ENCODE results near the gene CARS1. TPM values are rescaled to one million over a fixed set of nuclear protein-coding genes. Genes with fewer than 3 reads are reported as not detected.

The CARS1 gene
- total RNA-seq, 1 donor from 2014 or later = 52.4 TPM

DNA sequence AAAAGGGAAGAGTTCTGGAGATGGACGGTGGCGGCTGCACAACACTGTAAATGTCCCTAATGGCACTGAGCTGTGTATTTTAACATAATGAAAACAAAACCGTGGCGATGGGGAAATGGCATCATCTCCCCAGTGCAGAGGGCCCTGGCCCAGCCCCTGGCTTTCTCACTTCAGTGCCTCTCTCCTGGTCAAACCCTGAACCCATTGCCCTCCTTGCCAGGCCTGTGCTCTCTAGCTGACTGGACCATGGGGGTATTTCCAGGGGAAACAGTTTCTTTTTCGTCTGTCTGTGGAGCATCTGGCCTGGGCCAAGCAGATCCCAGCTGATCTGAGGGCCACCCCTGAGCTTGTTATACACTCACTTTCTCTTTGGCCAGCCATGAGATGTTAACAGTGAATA, 47.7 kb downstream of the CARS1 start:
- DNase-seq (ENCODE audit: low read depth) = no peak

DNA sequence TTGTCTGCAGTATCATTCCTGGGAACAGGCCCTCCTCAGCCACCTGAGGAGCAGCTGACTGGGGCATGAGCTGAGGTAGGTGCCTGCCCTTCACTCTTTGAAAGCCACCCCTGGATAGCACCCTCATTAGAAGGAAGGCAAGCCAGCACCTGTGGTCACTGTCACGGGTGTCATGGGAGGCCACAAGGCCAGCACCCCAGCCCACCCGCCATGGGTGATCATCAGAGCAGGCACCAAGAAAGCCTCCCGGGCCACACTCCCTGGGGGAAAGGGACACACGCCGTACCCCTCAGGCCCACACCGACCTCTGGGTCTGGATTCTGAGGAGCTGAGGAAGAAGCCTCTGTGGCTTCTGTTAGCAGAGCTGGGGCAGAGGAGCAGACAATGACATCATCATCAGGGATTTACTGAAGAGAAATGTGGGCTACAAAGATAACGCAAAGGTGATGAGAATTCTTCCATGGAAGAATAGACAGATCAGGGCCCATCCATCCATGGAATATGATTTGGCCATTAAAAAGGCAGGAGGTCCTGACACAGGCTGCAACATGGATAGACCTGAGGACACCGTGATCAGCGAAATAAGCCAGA, 48.4 kb downstream of the CARS1 start:
- DNase-seq (ENCODE audit: low read depth) = no peak

DNA sequence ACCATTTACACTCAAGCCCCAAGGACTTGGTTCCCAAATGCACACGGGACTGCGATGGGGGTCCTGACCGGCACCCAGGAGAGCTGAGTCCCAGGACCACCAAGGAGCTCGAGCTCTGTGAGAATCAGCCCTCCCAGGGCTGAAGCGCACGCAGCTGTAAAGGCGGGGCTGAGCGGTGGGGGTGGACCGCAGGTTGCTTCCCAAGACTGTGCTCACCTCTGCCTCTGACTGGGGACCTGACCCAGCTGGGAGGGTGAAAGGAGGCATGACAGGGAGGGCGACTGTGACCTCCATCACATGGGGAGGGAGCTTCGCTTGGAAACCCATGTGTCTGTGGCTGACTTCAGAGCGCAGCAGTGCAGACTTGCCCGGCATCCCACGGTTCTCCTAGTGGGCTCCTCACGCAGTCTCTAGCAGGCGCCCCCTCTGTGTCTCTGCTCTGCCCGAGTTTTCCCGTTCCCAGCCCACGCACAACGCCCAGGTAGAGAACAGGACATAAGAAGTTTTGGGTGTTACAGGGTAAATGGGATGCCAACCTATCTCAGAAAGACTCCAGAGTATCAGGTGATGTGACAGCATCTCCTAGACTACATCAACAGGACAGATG, 49.7 kb downstream of the CARS1 start:
- no peak for DNase-seq (ENCODE audit: low read depth)

DNA sequence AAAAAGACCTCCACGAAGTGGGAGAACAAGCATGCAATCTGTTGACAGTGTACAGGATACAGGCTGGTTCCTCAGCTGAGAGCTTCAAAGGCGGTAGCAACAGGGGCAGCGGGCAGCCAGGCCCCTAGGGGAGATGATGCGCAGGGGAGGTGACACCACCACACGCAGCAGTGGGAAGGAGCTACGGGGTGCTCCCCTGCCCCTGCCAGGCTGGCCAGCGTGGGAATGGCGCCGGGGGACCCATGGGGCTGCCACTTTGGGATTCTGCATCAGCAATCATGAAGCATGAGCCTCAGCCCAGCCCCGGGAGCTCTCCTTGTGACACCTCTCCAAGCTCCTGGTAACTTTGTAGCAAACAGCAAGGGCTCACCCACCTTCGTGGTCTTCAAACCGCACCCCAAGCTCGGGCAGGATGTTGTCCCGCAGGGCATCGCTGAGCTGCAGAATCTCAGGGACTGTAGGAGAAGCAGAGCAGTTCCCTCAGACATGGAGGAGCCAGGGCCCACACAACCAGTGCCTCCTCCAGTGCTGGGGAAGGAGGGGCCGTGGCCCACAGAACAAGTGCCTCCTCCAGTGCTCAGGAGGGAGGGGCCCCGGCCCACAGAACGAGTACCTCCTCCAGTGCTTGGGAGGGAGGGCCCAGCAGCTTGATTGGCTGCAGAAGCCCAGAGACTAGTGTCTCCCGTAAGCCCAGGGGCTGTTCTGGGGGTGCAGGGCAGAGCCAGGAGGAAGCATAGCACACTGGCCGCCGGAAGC, 50.5 kb downstream of the CARS1 start:
- no peak for DNase-seq (ENCODE audit: low read depth)

DNA sequence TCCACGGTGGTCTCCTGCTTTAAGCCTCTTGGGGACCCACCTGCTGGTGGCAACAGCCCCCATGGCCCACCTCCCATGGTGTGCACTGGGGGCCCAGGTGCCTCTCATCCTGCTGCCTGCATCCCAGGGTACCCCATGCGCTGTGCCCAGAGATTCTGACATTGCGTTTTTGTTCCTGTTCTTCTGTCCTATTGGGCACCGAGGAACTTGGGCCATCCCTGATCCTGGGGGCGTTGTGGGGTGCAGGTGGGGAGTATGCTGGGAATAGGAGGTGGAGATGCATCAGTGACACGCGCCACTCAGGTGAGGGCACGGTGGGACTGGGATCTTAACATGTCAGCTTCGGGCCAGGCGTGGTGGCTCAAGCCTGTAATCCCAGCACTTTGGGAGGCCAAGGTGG, 52.7 kb downstream of the CARS1 start:
- no peak for DNase-seq (ENCODE audit: low read depth)

DNA sequence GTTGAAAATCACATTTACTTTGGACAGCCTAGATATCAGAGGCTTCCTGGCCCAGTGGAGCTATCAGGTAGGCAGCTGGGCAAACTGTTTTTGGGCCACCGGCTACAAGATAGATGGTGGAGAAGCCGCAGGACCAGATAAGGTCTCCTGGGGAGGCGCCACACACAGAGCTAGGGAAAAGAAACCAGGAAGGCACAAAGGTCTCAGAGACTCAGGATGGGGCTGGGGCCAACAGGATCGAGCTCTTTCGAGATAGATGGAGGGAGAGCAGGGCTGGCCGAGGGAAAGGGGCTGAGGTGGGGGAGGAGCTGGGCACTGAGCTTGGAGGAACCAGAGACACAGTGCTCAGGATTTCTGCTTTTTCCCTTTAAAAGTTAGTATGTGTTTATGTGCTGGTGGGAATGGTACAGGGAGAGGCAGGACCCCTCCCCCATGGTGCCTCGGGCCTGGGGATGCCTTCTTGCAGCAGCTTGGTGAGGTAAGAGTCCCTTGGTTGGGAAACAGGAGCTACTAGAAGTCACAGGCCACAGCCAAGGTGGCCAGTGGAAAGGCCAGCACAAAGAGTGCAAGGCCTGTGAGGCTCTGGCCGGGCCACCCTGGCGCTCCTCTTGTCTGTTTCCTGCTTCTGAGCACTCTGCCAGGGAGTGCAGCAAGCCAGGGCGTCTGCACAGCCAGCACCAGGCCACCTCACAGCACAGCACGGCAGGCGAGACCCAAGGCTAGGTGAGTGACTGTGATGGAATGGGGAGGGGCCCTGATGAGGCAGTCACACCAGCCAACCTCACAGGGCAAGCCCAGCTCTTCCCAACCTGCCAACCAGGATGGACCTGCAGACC, 53.6 kb downstream of the CARS1 start:
- no peak for DNase-seq (ENCODE audit: low read depth)

DNA sequence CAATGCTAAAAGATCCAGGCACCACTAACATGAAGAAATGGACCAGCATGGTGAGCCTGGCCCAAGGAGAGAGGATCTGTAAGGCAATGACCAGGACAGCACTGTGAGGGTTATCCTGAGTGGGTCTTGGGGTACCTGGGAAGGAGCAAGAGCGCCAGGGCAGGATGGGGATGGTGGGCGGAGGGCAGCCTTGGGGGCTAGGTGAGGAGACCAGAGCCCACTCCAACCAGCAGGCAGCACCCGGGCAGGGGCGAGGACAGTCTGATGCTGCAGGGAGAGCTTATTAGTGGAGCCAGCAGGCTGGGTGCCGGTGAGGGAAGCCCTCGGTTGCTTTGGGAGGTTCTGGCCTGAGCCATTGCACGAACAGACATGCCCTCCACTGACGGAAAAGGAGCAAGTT, 54.4 kb downstream of the CARS1 start:
- DNase-seq (ENCODE audit: low read depth) = no peak

DNA sequence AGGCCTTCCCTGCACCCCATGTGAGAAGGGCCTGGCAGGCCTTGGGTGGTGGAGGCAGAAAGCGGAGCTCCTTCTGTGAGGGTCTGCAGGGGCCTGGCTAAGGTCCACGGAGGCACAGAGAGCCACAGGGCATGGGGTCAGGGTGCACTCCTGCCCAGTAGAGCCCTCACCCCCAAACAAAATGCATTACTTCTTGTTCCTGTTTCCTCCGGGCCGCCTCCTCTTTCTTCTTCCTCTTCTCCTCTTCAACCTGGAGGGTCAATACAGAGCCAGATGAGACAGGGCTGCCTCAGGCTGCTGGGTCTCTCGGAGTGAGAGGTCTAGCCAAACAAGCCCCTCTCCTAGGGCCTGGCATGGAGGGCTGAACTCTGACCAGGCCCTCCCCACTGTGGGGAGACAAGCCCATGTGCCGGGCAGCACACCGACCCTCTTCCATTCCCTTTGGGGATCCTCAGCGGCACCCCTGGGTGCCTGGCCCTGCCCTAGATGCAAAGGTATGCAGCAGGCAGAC, 54.8 kb downstream of the CARS1 start:
- DNase-seq (ENCODE audit: low read depth) = no peak

DNA sequence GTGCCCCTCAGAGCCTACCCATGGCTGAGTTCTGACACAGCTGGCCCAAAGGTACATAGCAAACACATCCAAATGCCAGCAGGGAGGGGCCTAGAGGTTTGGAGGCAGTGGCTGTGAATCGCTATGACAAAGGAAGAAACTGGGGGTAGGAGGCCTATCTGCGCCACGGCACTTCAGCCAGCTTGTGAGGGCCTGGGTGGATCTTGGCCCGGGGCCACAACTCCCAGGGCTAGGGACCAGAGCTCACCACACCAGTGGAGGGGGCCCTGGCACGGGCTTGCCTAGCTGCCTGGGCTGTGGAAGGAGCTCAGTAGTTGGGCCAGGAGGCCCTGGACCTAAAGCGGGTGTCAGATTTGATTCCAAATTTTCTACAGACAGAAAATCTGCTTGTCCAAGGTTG, 55.7 kb downstream of the CARS1 start:
- DNase-seq (ENCODE audit: low read depth) = no peak

DNA sequence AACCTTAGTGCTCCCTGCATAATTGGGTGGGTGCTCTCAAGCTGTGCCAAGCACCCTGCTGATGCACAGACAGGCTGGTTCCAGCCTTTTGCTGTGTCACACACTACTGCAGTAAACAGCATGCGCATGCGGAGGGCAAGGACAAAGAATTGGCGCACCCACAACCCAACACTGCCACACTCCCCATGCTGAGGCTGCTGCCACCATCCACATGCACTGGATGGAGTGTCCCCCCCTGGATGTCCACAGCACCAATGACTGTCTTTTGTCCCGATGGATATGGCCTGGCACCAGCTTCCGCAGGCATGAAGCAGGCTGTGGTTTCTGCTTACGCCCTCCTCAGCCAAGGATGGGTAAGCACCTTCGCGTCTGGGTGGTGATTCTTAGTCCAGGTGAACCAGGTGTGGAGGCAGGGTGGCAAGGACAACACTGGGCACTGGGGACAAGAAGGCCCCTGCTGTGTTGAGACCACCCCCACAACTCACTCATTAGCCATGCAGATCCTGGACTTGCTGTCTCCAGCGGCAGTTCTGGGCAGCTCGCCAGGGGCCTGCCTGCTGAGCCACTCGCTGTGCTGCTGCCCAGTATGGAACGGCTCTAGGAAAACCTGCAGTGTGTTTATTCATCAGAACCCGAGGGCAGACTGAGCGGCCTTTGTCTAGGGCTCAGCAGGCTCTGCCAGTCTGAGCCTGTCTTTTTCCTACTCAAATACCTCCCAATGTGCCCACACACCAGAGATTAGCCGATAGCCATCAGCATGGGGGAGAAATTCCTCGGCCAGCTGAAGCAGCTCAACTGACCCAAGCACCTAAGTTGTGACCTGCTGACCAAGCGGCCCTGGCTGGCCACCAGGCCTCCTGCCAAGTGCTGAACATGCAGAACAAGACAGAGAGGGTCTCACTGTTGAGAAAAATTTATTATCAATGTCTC, 56.9 kb downstream of the CARS1 start:
- DNase-seq (ENCODE audit: low read depth) = peak; percentile 86

DNA sequence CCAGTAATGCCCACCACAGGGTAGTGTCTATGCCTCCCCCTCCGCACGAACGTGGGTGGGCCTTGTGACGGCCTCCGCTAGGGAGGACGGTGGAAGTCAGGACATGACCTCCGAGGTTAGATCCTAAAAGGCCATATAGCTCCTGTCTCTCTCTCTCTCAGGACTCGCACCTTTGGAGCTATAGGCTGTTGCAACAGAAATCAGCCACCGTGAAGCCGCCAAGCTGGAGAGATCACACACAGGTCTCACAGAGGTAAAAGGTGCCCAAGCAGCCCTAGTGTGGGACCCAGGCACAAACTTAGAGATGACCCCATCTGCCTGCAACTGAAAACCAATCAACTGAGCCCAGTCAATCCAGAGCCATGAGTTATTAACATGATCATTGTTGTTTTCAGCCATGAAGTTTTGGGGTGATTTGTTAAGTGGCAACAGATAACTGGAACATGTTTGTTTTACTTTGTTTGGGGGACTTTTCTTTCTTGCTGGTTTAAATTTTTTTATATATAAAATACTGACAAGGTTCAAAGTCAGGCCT, 57.7 kb downstream of the CARS1 start:
- DNase-seq (ENCODE audit: low read depth) = no peak

DNA sequence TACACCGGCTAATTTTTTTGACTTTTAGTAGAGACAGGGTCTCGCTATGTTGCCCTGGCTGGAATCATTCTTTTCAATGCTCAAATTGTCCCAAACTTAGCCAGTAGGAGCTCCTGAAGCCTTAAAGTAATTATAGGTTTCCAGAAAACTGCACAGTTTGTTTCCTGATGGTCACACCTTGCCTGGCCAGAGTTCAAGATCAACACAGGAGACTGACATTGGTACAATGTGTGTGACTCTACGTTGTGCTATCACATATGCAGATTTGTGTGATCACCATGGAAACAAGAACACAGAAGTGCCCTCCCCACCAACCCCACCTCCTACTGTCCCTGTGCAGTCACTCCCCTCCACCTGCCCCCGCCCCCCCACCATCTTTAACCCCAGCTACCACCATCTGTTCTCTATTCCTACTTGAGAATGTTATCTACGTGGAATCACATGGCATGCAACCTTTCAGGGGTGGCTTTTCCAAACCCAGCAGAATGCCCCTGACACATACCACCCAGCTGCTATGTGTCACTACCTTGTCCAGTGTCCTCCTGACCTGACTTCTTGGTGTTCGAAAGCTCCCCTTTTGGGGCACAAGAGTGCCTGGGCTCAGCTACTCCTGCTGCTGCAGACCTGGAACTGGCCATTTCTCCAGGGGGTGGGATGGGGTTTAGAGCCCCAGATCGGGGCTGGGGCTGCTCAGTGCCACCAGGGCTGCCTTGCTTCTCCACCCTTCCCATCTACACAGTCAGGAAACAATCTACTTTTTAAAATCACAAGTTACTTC, 59.0 kb downstream of the CARS1 start:
- no peak for DNase-seq (ENCODE audit: low read depth)

DNA sequence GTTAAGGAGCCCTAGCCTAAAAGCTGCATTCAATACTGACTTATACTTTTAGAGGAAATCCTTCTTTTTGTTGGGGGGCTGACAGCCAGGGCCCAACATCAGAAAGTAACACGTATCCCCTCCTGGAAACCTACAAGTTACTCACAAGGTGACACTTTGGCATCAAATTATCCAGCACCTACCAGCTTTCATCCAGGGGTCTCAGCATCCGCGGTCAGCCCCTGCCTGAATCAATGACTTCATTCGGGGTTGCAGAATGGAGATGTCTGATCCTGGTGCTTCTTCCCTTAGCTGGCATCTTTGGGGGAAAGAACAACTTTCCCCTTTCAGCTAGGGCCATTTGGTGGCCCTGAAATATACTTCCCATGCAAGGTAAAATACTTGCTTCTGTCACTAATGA, 59.8 kb downstream of the CARS1 start:
- no peak for DNase-seq (ENCODE audit: low read depth)

DNA sequence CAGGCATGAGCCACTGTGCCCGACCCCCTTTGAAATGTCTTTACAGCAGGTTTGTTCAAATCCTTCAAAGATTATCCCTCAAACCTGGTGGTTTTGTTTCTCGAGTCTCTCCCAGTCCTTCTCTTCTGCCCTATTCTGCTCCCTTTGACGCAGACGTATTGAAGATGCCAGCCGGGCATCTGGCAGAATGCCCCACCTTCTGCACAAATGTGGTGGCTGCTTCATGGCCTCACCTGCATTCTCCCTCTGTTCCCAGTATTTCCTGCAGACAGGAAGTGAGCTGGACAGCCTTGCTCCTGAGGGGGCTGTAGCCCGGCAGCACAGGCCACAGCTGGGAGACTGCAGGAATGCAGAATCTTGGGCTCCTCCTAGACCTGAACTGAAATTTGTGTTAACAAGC, 60.2 kb downstream of the CARS1 start:
- no peak for DNase-seq (ENCODE audit: low read depth)

DNA sequence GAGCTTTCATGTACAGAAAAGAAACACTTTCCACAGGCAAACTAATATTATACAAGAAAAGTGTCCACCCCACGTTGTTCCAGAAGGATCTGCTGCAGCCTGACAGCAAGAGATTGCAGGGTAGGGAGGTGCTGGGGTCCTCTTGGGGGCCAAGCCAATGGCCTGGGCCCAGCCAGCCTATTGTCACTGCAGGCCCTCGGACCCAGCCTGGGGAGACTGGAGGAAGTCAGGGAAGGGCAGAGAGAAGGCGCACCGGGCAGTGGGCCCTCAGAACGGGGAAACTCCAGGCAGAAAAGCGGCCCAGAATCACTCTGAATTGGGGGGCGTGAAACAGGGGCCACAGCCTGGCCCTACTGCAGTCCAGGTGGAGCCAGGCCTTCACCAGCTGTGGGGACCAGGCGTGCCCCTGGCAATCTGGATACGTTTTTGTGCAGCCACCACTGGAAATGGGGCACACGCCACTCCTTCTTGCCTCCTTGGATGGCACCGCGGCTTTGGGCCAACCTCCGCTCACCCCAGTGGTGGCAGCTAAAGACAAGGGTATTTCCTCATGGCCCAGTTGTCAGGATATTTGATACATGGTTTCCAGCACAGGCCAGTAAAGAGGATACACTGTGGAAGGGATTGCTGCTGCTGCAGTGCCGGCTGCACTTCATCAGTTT, 61.2 kb downstream of the CARS1 start:
- no peak for DNase-seq (ENCODE audit: low read depth)

DNA sequence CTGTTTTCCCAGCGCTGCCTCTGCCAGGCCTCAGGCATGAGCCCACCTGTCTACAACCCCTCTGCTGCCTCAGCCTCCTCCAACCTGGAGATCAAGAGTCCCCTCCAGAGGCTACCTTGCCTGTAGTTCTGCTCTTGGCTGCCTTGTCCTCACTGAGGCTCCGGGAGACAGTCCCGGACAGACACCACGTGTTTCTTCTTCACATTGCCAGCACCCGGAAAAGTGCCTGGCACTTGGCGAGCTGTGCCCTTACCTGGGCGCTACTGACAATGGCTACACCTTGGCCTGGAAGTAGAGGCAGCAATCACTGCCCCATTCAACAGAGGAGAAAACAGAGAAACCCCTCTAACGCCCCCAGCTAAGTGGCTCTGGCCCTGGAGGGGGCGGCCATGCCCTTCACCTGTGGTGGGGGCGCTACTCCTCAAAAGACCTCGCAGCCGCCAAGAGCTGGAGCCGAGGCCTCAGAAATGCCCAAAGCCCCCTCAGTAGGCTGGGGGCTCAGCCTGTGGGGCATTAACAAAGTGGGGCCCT, 62.1 kb downstream of the CARS1 start:
- no peak for DNase-seq (ENCODE audit: low read depth)

DNA sequence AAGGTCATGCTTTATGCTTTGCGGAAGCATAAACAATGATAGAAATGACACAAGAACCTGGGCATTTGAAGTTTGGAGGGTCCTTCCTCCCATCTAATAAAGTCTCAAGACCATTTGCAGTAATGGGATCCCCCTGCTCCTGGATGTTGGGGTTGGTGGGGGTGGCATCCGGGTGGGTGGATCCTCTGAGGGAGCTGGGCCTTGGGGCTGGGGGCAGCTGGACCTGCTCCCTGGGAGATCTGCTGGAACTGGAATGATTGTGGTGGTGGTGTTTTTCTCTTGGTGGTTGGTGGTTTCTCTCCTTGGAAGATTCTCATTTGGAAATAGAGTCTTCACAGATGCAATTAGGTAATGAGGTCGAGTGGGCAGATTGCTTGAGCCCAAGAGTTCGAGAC, 62.9 kb downstream of the CARS1 start:
- DNase-seq (ENCODE audit: low read depth) = no peak

DNA sequence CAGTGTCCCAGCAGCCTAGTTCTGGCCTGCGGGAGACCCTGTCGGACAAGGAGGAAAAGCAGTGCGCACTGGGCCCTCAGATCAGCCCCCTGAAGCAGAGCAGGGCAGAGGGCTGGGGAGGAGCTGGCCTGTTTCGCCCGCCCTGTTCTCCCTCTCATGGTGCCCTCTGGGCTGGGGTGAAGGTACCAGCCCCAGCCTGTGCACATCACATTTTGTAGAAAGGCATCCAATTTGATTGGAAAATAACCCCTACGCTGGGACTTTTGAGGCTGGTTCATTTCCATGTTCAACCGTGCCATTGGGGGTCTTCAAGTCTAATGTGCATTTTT, 64.3 kb downstream of the CARS1 start:
- no peak for DNase-seq (ENCODE audit: low read depth)

DNA sequence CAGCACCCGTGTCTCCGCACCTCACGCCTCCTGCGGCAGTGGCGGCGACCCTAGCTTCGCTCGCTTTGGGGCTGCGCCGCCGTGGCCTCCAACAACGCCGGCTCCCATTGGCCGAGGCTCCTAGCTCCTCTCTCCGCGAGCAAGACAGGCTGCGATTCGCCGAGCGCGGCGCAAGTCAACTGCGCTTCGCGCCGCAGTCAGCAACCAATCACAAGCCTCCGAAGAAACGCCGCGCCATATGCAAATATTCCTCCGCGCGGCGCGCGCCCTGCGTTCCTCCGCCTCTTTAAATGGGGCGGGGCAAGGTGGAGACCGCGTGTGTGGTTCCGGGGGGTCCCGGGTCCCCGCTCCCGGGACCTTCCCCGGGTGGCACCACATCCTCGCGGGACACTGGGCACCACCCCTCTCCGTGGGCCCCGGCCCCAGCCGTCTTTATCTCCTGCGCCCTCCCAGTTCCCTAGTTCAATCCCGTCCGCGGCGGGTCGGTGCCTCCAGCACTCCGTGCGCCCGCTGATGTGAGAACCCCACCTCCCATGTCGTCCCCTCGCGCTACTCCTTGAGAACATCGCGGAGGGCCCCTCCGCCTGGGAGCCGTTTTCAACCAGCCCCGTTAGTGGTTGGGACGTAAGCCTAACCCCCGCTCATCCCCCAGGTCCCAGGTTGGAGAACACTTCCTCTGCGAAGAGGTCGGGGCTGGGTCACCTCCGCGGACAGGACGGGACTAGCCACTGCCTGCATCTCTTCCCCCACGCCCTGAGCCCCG, 64.8 kb downstream of the CARS1 start, which contains the start of gene NAP1L4:
Gene NAP1L4 (minus strand): TSS at position 96 of the 763 bp plus-strand sequence. CDS start 13,109 bp downstream, outside the sequence.
- peak; percentile 92 for DNase-seq (ENCODE audit: low read depth)

Measured in renal cortical epithelial cell (primary cell).